Epithelial cell of esophagus (primary cell): Measurements from ENCODE around the gene LY6G6C.

Experiments
- DNase-seq: peaks from one replicate; pipeline ENCODE4 v3.0.0; 2010; ENCODE audit warnings: low read depth
- H3K4me3 ChIP-seq: 2 replicates; pipeline ENCODE4 v1.5.1; 2011; ENCODE audit warnings: mild to moderate bottlenecking, low read length, control low read depth
- CTCF ChIP-seq: IDR thresholded peaks from 2 replicates; pipeline ENCODE4 v1.5.1; 2011; ENCODE audit warnings: low read depth, mild to moderate bottlenecking, low read length, control low read depth, inconsistent platforms; ENCODE audit not compliant: insufficient read depth; ENCODE audit errors: missing control alignments

LY6G6C gene

GRCh38 chr6:31687860-31688693, 33.5 kb downstream of the LY6G6C start:
- H3K4me3 ChIP-seq: no peak overlapping the region
- DNase-seq: no peak
- TF ChIP-seq CTCF: no peak

GRCh38 chr6:31687321-31687720, 34.2 kb downstream of the LY6G6C start:
- TF ChIP-seq CTCF: no peak
- no peak for DNase-seq
- H3K4me3 ChIP-seq: no peak overlapping the region

- DNase-seq: no peak
- no peak overlapping the region for H3K4me3 ChIP-seq
- TF ChIP-seq CTCF: no peak
These were observed 35.1 kb downstream of the LY6G6C start for GRCh38 chr6:31686483-31686882.

GRCh38 chr6:31683591-31683990, 38.0 kb downstream of the LY6G6C start:
- TF ChIP-seq CTCF: no peak
- H3K4me3 ChIP-seq: no peak overlapping the region

GRCh38 chr6:31681135-31681671, 40.3 kb downstream of the LY6G6C start:
- DNase-seq: peak; percentile 34
- H3K4me3 ChIP-seq: peak overlapping the region; percentile 45
- TF ChIP-seq CTCF: no peak

More at GRCh38 chr6:31683591-31683990, 38.0 kb downstream of the LY6G6C start:
- DNase-seq: no peak

GRCh38 chr6:31680226-31681134, 41.1 kb downstream of the LY6G6C start, which contains the start of gene LY6G5C:
Gene LY6G5C (minus strand): TSS chr6:31681067. CDS start chr6:31680373, 694 bp downstream.
- DNase-seq: peak; percentile 87

More at GRCh38 chr6:31680226-31681134, 41.1 kb downstream of the LY6G6C start, which contains the start of gene LY6G5C:
- TF ChIP-seq CTCF: peak; percentile 81
- peak within 1 kb of the TSS; percentile 45 for H3K4me3 ChIP-seq
